Measurements from ENCODE around the gene LAMB1.

The LAMB1 gene

DNA sequence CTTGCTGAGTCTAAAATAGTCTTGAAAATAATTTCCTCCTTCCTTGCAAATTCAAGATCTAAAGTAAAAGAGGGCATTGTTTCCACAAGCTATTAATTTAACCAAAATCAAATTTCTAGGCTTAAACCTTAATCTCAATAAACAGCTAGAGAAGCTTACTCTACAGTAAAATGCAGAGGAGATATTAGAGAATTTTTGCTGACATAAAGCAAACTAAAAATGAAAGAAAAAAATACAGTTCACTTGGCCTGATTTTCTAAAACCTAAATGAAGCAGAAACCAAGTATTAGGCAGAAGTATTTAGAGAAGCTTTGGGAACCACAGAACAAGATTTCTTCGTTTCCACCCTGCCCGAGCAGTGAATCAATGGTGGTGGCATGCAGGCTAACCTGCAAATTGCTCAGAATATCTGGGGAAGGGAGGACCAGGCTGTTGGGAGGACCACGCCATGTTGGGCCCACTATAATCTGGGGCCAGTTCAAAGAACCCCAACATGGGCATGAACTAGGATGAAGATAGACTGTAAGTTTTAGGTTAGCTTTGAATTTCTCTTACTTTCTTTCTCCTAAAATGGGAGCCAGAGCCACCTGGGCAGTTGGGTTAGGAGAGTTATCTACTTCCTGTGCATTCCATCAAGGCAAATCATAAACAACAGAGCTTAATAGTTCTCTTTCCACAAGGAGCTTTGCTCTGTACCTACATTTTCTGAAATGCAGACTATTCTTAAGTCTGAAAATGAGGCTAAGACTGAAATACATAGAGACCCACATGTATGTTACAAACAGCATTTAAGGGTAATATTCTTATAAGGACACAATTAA is 4.1 kb downstream of the LAMB1 start:
- DNase-seq (ENCODE audit: low spot score) = no peak

DNA sequence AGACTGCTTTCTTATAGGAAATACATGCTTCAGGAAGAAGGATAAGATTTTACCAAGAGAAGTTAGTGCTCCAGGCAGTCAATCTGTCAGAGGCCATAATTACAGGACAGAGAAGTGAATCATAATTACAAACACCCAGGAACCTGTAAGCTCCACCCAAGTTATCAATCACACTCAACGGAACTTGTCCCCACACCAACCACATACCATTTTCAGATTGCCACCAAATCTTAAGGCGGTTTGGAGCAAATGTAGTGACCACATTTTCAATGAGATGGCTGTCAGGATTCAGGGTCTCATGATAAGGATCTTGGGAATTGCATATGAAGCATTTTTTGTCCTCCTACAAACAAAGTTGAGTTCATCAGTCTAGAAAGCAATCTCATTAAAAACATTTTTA is 4.8 kb downstream of the LAMB1 start:
- no peak for DNase-seq (ENCODE audit: low spot score)

DNA sequence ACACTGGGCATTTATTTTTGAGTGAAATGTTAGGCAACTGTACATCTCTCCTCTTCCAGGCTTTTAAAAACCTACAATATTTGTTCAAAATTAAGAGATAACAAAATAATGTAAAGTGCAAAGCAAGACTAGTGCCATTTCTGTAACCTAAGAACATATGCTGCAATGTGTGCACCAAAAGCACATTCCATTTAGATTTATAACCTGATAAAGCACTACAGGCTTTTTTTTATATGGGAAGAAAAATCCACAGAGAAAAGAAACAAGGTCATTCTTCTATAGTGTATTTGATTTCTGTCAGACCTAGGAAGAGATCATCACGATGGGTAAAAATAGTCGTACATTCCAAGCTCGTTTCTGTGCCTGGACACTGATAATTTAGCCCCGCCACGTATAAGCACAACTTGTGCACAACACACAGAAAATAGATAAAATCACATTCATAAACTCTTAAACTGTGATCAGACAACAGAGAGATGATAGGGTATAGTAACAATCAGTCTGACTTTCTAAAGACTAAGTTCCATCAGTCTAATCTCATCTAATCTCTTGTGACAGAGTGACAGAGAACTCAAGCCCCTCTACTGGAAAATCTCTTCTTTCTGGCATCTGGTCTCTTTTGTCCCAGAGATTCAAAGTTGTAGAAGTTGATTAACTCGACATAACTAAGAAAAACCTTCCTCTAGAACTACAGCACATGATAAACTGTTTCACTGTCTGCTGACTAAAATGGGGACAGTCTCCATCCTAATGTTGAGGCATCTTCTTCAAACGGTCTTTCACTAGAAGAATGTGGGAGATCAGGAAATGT is 6.7 kb downstream of the LAMB1 start:
- DNase-seq (ENCODE audit: low spot score) = no peak

DNA sequence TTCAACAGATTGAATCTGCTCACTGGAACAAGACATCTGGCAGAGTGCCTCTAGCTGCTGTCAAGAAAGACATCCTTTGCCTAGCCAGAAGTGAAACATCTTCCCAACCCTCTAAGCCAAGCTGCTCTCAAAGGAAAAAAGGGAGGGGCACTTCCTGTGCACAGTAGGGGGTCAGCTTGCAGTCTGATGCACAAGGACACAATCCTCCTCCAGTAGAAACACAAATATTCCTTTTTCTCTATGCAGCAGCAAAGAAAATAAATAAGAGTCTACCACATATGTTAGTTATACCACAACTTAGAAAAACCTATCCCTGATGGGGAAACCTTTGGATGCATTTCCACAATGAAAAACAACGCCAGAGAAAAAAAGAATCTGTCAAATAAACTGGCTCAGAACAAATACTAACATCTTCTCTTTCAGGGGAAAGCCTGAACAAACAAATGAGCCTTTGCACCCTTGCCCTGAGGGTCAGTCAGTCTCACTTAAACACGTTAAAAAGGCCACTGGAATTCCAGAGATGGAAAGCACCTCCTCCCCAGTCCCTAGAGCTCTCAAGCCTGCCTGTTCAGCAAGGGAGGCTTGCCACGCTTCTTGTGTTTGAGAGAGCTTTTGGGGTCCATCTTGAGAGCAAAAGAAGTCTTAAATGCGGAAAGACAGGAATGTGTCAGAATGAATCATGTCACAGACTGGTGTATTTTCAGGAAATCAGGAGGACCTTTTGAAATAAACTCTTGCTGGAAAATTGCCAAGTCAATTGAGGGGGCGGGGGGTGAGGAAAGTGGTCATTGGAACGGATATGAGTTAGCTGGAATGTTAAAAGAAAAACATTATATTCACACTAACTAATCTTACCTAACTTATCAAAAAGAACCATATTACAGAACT is 7.5 kb downstream of the LAMB1 start:
- DNase-seq (ENCODE audit: low spot score) = no peak

DNA sequence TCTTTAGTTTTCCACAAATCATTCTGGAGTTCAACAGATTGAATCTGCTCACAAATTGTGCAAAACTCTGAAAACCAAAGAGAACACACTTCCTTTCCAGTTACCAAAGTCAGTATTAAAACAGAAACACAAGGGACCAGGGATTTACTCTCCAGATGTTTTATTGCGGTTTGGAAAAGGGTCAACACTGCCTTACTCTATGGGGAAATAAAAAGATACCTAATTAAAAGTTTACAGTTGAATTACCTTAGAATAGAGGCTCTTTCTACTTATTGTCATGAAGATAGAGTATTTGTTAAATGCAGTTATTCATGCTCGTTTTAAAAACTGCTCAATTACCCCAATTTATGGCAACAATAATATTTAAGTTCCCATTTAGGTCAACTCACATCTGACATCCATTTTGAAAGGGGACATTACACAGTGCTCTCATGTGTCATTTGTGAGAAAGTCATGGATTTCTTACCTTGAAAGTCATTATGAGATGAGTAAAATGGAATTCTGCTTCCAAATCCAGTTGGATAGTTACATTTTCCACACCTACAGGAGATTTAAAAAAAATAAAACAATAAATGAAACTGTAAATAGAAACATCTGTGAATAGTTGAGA is 8.4 kb downstream of the LAMB1 start:
- no peak for DNase-seq (ENCODE audit: low spot score)

DNA sequence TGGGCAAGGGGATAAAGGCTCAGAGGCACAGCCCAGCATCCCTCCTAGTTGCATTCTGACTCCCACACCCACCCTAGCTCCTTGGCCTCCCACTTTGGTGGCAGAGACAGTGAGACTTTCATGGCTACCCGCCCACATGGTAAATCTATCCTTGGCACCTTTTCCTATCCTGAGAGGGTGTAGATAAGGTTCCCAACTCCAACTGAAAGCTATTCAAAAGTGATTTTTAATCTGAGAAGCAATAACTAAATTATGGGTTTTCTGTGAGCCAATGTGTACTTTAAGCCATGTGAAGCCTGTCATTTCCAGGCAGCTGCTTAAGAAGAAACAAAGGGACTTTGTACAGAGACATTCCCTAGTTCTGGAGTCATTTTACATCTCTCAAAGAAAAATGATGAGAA is 9.1 kb downstream of the LAMB1 start:
- no peak for DNase-seq (ENCODE audit: low spot score)

DNA sequence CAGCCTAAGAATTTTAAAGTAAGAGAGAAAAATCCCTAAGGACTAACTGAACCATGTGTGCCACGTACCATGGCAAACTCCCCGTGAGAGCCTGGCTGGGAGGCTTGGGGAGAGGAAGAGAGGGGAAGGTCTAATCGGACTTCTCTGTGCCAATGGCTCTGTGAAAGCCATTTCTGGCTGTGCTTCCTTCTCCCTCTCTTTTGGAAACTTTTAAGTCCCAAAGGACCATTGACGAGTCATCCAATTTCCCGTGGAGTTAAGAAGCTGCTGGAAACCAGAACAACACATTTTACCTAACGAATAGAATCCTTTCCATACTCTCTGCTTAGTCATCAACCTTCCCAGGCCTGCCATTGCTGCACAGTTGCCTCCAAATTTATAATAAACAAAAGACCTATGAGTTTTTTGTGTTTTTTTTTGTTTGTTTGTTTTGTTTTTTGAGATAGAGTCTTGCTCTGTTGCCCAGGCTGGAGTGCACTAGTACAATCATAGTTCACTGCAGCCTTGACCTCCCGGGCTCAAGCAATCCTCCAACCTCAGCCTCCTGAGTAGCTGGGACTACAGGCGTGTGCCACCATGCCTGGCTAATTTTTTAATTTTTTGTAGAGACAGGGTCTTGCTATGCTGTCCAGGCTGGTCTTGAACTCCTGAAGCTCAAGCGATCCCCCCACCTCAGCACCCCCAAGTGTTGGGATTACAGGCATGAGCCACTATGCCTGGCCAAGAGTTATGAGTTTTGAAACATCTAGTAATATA is 13.2 kb downstream of the LAMB1 start:
- no peak for DNase-seq (ENCODE audit: low spot score)

DNA sequence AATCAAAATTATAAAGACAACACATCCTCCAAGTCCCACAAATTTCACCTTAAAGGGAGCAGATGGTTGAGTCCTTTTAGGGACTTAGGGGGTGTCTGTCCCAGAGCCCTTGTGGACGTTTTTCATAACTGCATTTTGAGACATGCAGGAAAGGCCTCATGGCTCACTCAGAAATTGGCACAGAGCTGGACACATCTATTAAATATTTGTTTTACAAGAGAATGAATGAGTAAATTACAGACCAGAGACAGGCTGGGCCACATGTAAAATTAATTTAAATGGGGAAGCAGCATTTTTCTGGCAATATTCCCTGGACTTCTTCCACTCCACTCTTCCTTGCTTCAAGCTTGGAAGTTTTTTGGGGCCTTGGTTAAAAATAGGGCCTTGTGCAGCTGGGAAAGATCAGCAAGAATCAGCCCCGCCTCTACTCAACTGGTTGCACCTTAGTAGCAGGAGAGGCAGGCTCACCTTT is 20.0 kb downstream of the LAMB1 start:
- DNase-seq (ENCODE audit: low spot score) = no peak

DNA sequence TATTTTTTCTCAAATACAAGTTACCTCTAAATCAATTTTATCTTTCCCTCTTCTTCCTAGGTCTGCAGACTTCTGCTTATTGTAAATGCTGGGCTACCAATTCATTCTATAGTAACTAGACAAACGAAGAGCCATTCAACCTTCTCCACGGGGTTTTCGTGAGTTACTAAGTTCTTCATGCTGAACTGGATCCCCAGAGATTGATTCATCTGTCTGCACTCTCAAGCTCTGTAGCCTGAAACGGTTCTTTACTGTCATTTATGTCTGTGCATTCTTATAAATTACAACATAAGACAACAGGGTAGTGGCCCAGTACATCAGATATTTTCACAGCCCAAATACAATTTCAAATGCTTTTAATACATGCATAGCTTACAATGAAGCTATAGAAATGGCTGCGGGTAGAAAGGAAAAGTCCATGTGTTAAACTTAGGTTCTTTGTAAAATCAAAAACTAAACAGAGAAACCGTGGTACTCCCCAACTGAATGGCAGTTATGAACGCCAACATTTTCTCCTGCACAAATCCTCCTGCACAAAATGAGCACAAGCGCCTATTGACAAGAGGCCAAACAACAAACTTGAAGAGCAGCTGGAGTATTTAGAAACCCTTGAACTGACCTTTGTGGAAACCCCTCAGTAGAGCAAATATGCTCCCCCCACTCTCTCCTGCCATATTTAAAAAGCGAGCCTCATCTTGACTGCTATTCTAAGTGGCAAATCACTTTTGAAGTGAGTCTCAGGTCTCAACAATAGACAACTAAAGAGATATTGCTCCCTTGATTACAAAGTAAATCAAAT is 20.7 kb downstream of the LAMB1 start:
- no peak for DNase-seq (ENCODE audit: low spot score)

DNA sequence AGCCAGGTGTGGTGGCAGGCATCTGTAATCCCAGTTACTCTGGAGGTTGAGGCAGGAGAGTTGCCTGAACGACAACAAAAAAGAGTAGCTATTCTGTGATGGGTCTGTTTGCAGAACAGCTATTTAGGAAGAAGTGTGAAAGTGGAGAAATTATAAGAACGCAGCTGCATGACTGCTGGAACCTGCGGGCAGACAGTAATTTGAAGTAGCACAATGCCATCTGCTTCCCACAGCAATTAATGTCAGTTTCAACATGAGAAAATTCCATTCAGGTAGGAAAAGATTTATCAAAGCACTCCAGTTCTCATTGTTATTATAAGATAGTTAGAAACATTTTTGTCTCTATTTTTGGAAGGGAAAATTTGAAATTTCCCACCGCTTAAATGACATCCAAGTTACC is 21.5 kb downstream of the LAMB1 start:
- no peak for DNase-seq (ENCODE audit: low spot score)

DNA sequence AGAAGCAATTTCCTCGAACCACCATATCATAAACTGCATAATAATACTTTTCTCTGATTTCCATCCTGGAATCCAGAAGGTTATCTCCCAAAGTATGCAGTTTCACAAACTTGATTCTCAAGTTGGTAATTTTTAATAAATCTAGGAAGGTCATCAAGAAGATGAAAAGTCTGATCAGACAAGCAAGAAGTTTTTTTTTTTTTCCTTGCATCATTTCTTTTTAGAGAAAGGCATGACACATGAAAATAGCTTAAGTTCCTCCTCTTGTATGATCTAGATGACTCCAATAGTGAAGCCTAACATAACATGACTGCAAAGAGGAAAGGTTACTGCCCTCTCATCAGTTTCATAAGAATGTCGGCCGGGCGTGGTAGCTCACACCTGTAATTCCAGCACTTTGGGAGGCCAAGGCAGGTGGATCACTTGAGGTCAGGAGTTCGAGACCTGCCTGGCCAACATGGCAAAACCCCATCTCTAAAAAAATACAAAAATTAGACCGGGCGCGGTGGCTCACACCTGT is 22.2 kb downstream of the LAMB1 start:
- no peak for DNase-seq (ENCODE audit: low spot score)

DNA sequence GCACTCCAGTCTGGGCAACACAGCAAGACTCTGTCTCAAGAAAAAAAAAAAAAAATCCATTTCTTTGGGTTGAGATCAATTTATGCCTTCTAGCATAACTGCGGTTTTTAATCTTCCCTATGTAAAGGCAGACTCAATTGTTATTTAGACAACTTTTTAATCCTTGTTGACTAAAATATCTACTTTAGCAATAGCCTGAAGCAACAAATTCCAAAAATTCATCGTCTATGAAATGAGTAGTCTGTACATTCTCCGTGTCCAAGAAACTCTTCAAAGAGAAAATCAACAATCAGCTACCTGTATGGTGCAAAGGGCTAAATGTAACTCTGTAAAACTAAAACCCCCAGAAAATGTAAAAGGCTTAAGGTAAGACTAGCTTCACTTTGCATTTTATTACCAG is 22.8 kb downstream of the LAMB1 start:
- DNase-seq (ENCODE audit: low spot score) = no peak

DNA sequence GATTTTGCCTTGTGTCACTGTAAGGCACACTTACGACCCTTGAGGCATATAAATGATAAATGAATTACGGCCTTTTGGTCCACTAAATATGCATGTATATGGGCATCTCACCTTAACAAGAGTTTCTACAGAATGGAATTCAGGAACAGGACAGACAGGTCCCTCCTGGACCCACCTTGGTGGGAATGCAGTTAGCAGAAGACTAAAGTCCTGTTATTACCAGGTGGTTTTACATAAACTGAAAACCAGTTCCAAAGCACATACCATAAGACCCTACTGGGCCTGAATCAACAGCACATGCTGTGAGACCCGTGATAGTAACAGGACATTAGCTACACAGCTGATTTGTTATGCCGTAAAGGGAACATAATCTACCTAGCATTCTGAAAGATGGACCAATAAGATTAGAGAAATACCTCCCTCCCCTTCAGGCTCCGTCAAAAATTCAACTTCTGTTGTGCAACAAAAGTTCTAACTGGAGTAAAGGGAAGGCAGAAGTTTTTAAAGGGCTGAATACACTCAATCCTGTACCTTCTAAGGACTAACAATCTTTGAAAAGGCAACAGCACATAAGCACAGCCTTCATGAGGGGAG is 24.0 kb downstream of the LAMB1 start:
- no peak for DNase-seq (ENCODE audit: low spot score)

DNA sequence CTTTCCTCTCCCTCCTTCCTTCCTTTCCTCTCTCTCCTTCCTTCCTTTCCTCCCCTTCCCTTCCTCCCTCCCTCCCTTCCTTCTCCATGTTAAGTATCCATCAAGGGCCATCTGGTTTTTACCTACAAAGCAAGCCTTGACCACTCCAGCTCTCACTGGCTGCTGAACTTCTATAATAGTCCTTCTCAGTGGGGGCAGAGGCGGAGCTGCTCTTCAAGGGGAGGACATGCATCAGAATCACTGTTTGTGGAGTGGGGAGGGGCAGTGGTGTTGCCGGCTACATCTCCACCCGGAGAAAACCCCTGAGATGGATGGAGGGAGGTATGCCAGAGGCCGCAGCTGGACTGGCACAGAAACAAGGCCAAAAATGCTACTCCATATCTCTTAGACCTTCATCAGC is 25.9 kb downstream of the LAMB1 start:
- no peak for DNase-seq (ENCODE audit: low spot score)

DNA sequence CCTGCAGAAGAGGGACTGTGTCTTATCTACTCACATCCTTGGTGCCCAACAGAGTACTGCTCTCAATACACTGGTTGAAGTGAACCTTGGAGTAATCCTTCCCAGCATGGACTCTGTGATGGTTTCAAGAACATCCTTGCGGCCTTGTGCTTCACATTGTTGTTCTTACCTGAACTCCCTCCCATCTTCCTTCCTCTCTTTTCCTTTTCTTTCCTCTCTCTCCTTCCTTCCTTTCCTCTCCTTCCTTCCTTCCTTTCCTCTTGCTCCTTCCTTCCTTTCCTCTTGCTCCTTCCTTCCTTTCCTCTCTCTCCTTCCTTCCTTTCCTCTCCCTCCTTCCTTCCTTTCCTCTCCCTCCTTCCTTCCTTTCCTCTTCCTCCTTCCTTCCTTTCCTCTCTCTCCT is 26.3 kb downstream of the LAMB1 start:
- DNase-seq (ENCODE audit: low spot score) = no peak

DNA sequence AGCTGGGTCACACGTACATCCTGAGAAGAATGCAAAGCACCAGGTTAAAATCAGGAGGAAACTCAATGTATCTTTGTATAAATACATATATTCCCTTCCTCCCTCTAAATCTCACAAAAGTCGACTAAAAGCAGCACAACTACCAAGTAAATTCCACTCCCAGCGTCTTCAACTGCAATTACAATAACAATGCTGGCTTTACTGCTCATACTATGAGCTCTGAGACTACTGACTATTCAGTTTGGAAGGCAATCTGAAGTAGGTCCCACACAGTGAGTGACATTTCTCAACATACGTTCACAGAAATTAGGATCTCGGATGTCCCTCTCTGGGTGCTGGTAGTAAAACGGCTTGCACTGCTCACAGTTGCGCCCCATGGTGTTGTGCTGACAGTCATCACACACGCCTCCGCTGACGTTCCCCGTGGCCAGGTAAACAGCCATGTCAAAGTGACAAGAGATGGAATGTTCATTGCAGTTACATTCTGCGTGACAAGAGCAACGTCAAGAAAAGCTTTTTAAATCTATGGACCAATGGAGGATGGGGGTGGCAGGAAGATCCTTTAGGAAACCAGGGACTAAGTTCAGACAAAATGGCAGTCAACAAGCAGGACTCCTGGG is 27.5 kb downstream of the LAMB1 start:
- no peak for DNase-seq (ENCODE audit: low spot score)

DNA sequence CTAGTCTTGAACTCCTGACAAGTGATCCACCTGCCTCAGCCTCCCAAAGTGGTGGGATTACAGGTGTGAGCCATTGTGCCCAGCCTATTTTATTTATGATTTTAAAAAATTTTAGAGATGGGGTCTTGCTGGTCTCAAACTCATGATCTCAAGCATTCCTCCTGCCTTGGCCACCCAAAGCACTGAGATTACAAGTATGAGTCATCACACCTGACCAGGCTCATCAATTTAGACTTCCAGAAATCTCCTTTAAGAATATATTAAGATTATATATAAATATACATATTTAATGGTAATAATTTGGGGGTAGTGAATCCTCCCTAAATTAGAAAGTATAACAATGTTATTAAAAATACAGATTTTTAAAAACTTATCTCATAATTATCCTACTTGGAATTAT is 29.1 kb downstream of the LAMB1 start:
- DNase-seq (ENCODE audit: low spot score) = no peak

DNA sequence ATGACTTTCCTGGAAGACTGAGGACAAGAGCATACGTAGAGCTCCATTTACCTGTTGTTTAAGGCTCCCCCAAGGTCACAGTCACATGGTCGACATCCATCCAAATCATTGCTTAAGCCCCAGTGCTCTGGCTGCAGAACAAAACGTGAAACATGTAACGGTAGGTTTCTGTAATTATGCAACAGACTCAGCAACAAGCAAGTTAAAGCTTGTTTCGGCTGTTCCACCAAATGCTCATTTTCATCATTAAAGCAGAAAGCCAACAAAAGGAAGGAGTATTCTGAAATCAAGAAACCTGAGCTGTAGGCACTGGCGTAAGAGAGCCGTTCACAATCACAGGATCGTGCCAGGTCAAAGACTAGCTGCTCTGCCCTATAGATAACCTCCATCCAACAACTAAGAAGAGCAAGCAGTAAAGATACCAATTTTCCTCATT is 30.0 kb downstream of the LAMB1 start:
- no peak for DNase-seq (ENCODE audit: low spot score)

DNA sequence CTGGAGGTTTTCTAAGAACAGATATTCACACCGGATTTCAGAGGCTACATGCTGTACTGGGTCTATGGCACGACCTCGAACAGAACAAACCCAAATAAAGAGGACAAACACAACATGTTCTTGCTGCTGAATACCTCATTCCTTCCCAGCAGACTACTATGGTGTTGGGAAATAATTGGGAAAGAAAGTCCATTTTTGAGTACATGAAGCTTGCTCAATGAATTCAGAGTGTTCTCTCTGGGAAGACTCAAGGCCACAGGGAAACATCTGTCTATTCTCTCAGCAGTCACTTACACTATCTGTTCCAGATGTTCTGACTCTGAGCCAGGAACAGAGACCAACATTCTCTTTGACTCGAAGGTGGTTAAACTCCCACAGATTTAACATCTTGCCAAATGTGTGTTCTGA is 30.9 kb downstream of the LAMB1 start:
- DNase-seq (ENCODE audit: low spot score) = no peak
